GM04503 (cell line): ENCODE measurements around the gene KATNIP.
"Not testable (repeated sequence)": the region's sequence is repeated elsewhere in the genome, so short reads cannot be mapped to it uniquely, and the experiment has no call there.

Experiments
- DNase-seq: peaks from one replicate; pipeline ENCODE4 v3.0.0-alpha.2; 2012; ENCODE audit warnings: low read depth

The KATNIP gene

DNA sequence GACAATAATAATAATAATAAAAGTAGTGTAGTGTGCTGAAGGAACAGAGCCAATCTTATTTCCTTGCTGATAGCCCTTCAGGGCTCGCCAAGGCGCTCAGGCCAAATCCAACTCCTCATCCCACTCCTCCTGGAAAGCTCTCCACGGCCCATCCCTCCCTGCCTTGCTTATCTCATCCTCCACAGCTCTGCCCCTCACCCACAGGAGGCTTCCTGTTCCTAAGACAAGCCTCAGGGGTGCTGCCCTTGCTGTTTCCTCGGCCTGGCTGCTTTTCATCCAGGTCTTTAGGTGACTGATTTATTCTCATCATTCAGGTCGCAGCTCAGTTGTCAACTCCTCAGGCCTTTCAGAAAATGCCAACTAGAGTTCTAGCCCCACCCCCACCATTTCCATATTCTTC is 11.4 kb upstream of the KATNIP start:
- DNase-seq = no peak

GRCh38 chr16:27539120-27539519 is 10.8 kb upstream of the KATNIP start:
- DNase-seq = no peak

DNA sequence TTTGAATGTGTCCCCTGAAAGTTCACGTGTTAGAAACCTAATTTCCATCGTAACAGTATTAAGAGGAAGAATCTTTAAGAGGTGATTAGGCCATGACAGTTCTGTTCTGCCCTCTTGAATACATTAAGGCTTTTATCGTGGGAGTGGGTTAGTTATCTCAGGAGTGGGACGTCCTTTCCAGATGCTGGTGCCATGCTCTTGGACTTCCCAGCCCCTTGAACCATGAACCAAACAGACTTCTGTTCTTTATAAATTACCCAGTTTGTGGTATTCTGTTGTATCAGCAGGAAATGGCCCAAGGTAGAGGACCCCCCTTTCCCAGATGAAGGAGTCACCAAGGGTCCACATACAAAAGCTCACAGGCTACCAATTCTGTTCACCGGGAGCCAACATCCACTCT is 10.3 kb upstream of the KATNIP start:
- DNase-seq = no peak

DNA sequence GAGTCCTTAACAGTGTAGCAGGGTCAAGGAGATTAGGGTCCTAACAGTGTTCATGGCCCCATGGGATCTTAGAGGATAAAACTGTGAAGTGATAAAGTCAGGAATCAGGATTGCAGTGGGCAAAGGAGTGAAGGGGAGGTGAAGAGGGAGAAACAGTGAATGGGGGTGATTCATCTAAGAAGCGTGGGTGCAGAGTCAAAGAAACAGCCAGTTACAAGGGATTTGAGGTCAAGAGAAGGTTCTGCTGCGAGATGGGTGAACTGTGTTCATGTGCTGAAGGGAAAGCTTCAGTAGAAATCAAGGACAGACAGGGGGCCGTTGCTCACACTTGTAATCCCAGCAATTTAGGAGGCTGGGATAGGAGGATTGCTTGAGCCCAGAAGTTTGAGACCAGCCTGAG is 6.1 kb upstream of the KATNIP start:
- DNase-seq = no peak

DNA sequence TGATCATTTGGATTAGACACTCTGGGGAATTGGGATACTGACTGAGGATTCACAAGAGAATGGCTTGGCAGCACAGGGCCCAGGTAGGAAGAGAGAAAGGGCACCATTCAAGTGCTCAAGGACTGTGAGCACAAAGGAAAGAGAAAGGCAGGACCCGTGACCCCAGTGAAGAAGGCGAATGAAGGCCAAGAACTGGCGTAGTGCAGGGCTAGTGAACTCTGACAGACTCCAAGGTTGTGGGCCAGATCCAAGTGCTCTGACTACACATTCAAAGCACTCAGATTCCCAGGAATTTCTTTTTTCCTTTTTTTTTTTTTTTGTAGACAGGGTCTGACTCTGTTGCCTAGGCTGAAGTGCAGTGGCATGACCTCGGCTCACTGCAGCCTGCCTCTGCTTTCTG is 5.3 kb upstream of the KATNIP start:
- DNase-seq = no peak

DNA sequence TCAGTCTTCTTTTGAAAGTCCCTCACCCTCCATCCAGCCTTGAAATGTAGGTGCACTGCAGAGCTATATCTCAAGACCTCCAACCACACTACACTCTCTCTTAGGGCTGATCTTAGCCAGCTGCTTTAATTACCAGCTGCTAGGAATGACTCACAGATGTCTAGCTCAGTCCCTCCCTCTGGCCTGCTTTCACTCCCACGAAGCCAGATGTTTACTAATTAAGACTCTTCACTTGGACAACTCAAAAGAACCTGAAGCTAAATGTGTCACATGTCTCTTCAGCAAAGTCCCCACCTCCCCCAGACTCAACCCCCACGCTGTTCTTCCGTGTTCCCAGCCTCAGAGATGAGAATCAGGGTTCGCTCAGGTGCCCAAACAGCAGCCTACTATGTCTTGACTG is 2.8 kb upstream of the KATNIP start:
- DNase-seq = no peak

GRCh38 chr16:27547851-27548250 is 2.1 kb upstream of the KATNIP start:
- no peak for DNase-seq

GRCh38 chr16:27549464-27549745 is 539 bp upstream of the KATNIP start:
- DNase-seq = no peak

GRCh38 chr16:27550582-27550920 is 607 bp downstream of the KATNIP start:
- DNase-seq = no peak

DNA sequence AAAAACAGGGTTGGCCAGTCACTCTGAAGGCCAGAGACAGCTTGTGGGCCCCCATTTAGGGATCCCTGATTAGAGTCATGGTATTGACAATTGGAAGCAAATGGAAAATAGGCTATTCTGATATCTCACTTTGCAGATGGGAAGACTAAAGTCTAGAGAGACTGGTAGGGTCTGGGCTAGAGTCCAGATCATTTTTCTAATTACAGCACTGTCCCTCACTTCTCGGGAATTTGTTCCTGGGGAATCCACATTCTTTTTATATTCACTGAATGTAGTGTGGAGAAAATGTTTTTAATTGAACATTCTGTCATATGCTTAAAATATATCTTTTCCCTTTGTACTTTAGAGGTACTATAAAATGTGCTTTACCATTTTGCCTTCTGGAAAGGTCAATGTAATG is 1.1 kb downstream of the KATNIP start:
- DNase-seq = no peak

DNA sequence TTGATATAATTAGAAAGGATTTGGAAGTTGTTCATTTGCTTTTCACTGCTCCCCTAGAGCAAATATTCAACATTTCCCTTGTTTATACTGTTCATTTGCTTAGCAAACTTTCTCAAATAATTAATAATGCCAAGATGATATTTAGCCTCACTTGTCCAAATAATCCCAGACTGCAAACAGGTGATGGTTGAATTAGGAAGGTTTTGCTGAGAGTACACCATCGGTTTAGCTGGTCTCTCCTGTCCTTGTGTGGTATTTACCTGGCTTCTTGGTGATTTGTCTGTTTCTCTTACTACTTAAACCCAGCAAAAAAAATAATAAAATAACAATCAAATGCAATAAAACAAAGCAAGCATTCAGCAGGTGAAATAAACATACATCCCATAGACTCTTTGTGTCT is 6.5 kb downstream of the KATNIP start:
- no peak for DNase-seq

DNA sequence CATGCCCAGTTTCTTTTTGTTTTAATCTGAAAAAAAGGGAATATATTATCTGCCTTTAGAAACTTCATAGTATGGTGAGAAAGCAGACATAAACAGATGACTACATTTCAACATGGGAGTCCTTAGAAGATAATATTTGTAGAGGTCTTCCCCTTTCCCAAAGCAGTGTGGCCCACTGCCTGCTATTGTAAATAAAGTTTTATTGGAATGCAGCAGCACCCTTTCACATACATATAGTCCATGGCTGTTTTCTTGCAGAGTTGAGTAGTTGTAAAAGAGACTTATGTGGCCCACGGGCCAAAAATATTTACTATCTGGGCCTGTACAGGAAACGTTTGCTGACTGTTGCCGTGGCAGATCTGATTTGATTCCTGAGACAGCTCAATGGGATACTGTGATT is 8.5 kb downstream of the KATNIP start:
- no peak for DNase-seq

- no peak for DNase-seq
Measured at GRCh38 chr16:27558932-27559331, 9.0 kb downstream of the KATNIP start.

DNA sequence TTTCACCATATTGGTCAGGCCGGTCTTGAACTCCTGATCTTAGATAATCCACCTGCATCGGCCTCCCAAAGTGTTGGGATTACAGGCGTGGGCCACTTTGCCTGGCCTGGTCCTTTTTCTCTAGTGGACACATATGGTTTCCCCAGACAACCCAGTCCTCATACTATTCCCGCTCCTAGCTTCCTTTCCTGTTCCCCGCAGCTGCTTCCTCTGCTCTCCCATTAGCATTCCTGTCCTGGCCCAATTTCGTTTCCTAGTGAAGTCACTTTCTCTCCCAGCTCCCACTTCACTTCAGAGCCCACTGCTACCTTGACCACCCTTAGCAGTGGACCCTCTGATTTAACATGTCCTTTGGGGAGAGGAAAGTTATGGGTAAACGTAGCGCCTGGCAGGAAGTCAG is 11.3 kb downstream of the KATNIP start:
- DNase-seq = no peak

DNA sequence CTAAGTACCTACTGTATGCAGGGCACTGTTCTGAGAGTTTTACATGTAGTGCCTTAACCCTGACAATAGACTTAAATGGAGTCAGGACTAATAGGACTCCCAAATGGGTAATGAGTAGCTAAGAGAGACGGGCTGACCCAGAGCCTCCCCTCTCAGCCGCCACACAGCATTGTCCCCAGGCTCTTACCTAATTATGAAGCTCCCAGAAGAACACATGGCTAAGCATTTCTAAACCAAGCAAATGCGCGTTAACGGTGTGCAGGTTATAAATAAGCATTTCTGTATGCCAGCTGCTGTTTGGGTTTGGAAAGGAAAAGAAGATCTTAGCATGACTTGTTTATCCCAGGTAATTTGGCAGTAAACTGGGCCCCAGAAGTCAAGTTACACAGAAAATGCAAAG is 14.3 kb downstream of the KATNIP start:
- no peak for DNase-seq

DNA sequence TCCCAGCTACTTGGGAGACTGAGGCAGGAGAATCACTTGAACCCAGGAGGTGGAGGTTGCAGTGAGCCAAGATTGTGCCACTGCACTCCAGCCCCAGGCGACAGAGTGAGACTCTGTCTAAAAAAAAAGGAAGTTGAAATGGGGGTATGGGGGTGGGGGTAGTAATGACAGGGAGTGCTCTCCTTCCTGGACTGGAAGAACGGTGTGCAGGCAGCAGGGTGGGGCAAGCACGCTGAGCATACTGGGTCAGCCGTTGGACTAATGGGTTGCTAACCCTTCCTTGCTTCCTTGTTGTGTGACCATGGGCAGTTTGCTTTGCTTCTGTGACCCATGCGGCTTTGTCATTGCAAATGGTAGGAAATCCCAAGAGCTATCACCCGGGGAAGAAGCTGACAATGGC is 16.5 kb downstream of the KATNIP start:
- DNase-seq = no peak

DNA sequence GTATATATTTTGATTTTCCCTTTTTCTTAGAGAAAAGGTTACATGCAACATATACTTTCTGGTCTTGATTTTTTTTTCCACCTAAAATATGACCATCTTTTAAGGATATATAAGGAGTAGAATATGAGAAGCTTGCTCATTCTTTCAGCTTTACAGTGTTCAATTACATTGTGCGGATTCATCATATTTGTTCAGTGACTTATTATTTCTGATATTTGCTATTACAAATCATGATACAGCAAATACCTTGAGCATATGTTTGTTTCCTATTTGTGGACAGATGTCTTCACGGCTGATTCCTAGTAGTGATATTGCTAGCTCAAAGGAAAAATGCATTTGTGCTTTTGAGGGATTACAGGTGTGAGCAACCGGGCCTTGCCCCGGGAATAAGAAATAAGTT is 18.1 kb downstream of the KATNIP start:
- no peak for DNase-seq

DNA sequence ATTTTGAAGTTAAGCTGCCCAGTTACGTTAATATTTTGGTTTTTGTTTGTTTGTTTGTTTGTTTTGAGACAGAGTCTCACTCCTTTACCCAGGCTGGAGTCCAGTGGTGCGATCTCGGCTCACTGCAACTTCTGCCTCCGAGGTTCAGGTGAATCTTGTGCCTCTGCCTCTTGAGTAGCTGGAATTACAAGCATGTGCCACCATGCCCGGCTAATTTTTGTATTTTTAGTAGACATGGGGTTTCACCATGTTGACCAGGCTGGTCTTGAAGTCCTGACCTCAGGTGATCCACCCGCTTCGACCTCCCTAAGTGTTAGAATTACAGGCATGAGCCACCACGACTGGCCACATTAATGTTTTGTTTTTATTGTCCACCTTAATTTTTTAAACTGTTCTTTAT is 21.0 kb downstream of the KATNIP start:
- DNase-seq = not testable (repeated sequence)

DNA sequence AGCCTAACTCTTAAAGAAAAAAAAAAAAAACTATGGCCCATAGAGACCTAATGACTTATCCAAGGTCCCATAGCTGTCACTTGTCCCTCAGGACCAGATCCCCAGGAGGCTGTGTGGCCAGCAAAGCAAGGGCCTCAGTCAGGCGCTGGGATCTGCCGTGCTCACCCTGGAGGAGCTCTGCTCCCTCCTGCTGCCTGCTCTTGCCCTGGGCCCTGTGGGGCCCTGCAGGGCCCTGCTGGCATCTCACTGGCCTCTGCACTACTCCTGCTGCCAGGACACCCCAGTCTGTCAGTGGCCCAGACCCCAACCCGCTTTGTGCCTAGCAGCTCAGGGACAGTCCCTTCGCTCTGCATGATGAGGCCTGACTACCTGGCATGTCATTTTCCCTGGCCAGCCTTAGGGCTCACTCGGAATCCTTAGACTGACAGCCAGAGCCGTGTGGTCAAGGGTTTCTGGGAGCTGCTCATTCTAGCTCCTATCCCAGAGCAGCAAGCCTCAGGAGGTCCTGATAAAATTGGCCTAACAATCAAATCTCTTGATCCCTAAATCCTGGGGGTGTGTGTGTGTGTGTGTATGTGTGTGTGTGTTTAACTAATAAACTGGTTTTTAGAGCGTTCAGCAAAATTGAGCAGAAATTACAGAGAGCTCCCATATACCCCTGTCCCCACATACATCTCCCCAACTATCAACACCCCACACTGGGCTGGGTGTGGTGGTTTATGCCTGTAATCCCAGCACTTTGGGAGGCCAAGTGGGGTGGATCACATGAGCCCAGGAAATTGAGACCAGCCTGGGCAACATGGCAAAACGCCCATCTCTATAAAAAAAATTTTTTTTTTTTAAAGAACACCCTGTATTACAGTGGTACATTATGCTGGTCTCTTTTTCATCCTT is 21.7 kb downstream of the KATNIP start:
- no peak for DNase-seq

GRCh38 chr16:27572711-27573110 is 22.8 kb downstream of the KATNIP start:
- no peak for DNase-seq

GRCh38 chr16:27576729-27577128 is 26.8 kb downstream of the KATNIP start:
- no peak for DNase-seq

GRCh38 chr16:27579087-27579980 is 29.4 kb downstream of the KATNIP start:
- DNase-seq = no peak

GRCh38 chr16:27582883-27583282 is 32.9 kb downstream of the KATNIP start:
- no peak for DNase-seq

DNA sequence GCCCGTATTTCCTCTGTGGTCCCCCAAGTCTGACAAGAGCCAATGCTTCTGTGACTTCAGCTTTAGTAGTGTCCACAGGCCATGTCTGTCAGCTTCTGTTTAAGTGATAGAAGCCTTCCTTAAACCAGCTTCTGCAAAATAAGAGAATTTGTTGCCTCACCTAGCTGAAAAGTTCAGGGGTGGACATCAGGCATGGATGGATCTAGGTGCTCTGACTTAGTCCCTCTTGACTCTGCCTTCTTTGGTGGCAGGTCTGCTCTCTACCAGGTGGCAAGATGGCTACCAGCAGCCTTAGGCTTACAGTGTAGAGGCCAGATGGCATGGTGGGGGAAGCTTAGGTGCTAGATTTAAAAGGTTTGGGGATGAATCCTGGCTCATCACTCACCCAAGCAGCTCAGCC is 33.7 kb downstream of the KATNIP start:
- DNase-seq = no peak
